ENCODE results near the gene SLTM.

- no peak for TF ChIP-seq CTCF (IDR thresholded peaks at IDR 0.05)
- TF ChIP-seq POLR2A (IDR thresholded peaks at IDR 0.05): no peak
Measured at GRCh38 chr15:58898150-58898680, 35.3 kb downstream of the SLTM start.
